ENCODE measurements around the gene PUS7. TPM values are rescaled to one million over a fixed set of nuclear protein-coding genes. Genes with fewer than 3 reads are reported as not detected.
"Not testable (repeated sequence)": the region's sequence is repeated elsewhere in the genome, so short reads cannot be mapped to it uniquely, and the experiment has no call there.

Gene PUS7
- total and polyA plus RNA-seq, 2 of the 4 experiments (the other 2 are of a cell fraction): 11.7 to 17.0 TPM

GRCh38 chr7:105438254-105438653 lies 83.8 kb downstream of the PUS7 start:
- no peak overlapping the region for H2BK20ac ChIP-seq (ENCODE audit: low read depth, low read length)
- peaks cover 7% of the 10 kb centered on the region for H3K4me1 ChIP-seq (ENCODE audit: control insufficient read depth, insufficient read depth, low read length)
- no peak overlapping the region for H2BK5ac ChIP-seq (ENCODE audit: low read depth, low read length, poor library complexity, severe bottlenecking)
- H2BK120ac ChIP-seq (ENCODE audit: low read depth, low read length): no peak overlapping the region
- H3K9me1 ChIP-seq (ENCODE audit: insufficient read depth, low read length): peaks cover 9% of the 10 kb centered on the region
- no peak overlapping the region for H2AK9ac ChIP-seq (replicated peaks; ENCODE audit: low read depth, low read length, poor library complexity)
- no peak overlapping the region for H3K23ac ChIP-seq (ENCODE audit: low read depth, low read length)
- H4K5ac ChIP-seq (ENCODE audit: low read depth, low read length): no peak overlapping the region
- H4K8ac ChIP-seq (ENCODE audit: low read depth in 2 of 2, low read length in 2 of 2): no peak overlapping the region
- no peak overlapping the region for H2BK15ac ChIP-seq (ENCODE audit: low read depth, low read length)
- no TSS peak for BruUV-seq (replicated peaks)
- ATAC-seq (ENCODE audit: low read depth) (no peak), DNase-seq (no peak)
- H4K91ac ChIP-seq (ENCODE audit: insufficient read depth, low read depth, low read length): no peak overlapping the region
- ChIA-PET POLR2A (ENCODE audit: unreplicated experiment) (no interaction called here), CTCF (no interaction called here)
- H3K27ac ChIP-seq (ENCODE audit: insufficient read depth, low read length): no peak overlapping the region
- H3K36me3 ChIP-seq (ENCODE audit: control insufficient read depth, insufficient read depth, low read length): no peaks in the 10 kb centered on the region
- in situ Hi-C loops (cut with MboI; ENCODE audit: low sequenced_read_pairs): no loop called here
- no peak overlapping the region for H3K4ac ChIP-seq (ENCODE audit: low read depth, low read length)
- H3K4me3 ChIP-seq (ENCODE audit: insufficient read depth, low read depth, low read length): no peak overlapping the region
- H2AFZ ChIP-seq (replicated peaks; ENCODE audit: low read length, poor library complexity): no peak overlapping the region
- no peak overlapping the region; the same call in 1 of the 2 replicates for H3K18ac ChIP-seq (ENCODE audit: low read depth, low read length)
- H3K56ac ChIP-seq (ENCODE audit: extremely low read depth, insufficient read depth, low read length): no peak overlapping the region
- intact Hi-C loops (cut with micrococcal nuclease): no loop called here
- no peak for TF ChIP-seq USF2 (IDR thresholded peaks at IDR 0.05; ENCODE audit: low read depth, low read length)
- H3K79me1 ChIP-seq (ENCODE audit: low read depth in 1 of 2, low read length in 2 of 2): no peaks in the 10 kb centered on the region
- no peaks in the 10 kb centered on the region for H3K9me3 ChIP-seq (ENCODE audit: control insufficient read depth, insufficient read depth, low read length)
- H3K14ac ChIP-seq (replicated peaks; ENCODE audit: low read depth, low read length): no peak overlapping the region
- no peaks in the 10 kb centered on the region for H4K20me1 ChIP-seq (ENCODE audit: insufficient read depth, low read length)
- dilution Hi-C loops (cut with HindIII; ENCODE audit: low sequenced_read_pairs, unreplicated experiment): no loop called here
- WGBS, 2 experiments (ENCODE audit: extremely low coverage in 2 of 2, insufficient read length in 1 of 2): no CpG with 5 or more reads among the region's 1 CpG
- no peak overlapping the region for H3K4me2 ChIP-seq (ENCODE audit: low read depth, low read length)
- no peak overlapping the region for H2AK5ac ChIP-seq (ENCODE audit: low read depth, low read length)
- no peaks in the 10 kb centered on the region for H3K27me3 ChIP-seq (ENCODE audit: control insufficient read depth, insufficient read depth, low read length)
- H3K9ac ChIP-seq (ENCODE audit: low read depth, low read length): no peak overlapping the region

- H3K23ac ChIP-seq (ENCODE audit: low read depth, low read length); H4K91ac ChIP-seq (ENCODE audit: insufficient read depth, low read depth, low read length); H3K79me1 ChIP-seq (ENCODE audit: low read depth in 1 of 2, low read length in 2 of 2); H3K18ac ChIP-seq (ENCODE audit: low read depth, low read length); H3K4ac ChIP-seq (ENCODE audit: low read depth, low read length); H2BK5ac ChIP-seq (ENCODE audit: low read depth, low read length, poor library complexity, severe bottlenecking); H2AFZ ChIP-seq (replicated peaks; ENCODE audit: low read length, poor library complexity); H3K4me3 ChIP-seq (ENCODE audit: insufficient read depth, low read depth, low read length); H3K56ac ChIP-seq (ENCODE audit: extremely low read depth, insufficient read depth, low read length); H3K36me3 ChIP-seq (ENCODE audit: control insufficient read depth, insufficient read depth, low read length); dilution Hi-C loops (cut with HindIII; ENCODE audit: low sequenced_read_pairs, unreplicated experiment); H4K5ac ChIP-seq (ENCODE audit: low read depth, low read length); ATAC-seq (ENCODE audit: low read depth); H4K8ac ChIP-seq (ENCODE audit: low read depth in 2 of 2, low read length in 2 of 2); H4K20me1 ChIP-seq (ENCODE audit: insufficient read depth, low read length); H3K4me2 ChIP-seq (ENCODE audit: low read depth, low read length); H3K9me1 ChIP-seq (ENCODE audit: insufficient read depth, low read length); H3K9me3 ChIP-seq (ENCODE audit: control insufficient read depth, insufficient read depth, low read length); H2BK15ac ChIP-seq (ENCODE audit: low read depth, low read length); intact Hi-C loops (cut with micrococcal nuclease); H2AK9ac ChIP-seq (replicated peaks; ENCODE audit: low read depth, low read length, poor library complexity); H2AK5ac ChIP-seq (ENCODE audit: low read depth, low read length); DNase-seq; BruUV-seq (replicated peaks); H3K4me1 ChIP-seq (ENCODE audit: control insufficient read depth, insufficient read depth, low read length); CTCF ChIA-PET; H3K9ac ChIP-seq (ENCODE audit: low read depth, low read length); in situ Hi-C loops (cut with MboI; ENCODE audit: low sequenced_read_pairs); POLR2A ChIA-PET (ENCODE audit: unreplicated experiment); H3K14ac ChIP-seq (replicated peaks; ENCODE audit: low read depth, low read length); H2BK120ac ChIP-seq (ENCODE audit: low read depth, low read length); H3K27me3 ChIP-seq (ENCODE audit: control insufficient read depth, insufficient read depth, low read length); H3K27ac ChIP-seq (ENCODE audit: insufficient read depth, low read length): not testable (repeated sequence)
- 0 out of 2 replicates have a peak overlapping the region, but pooled peaks have one; percentile 24 for H2BK20ac ChIP-seq (ENCODE audit: low read depth, low read length)
- 92% methylated on average over 2 of the region's 6 CpGs; no CpG with 5 or more reads in 1 of the 2 experiments for WGBS, 2 experiments (ENCODE audit: extremely low coverage in 2 of 2, insufficient read length in 1 of 2)
Observed at GRCh38 chr7:105437356-105437755, 84.7 kb downstream of the PUS7 start.
